GM23338 (cell line): ENCODE results near the gene NDUFS4. TPM values are rescaled to one million over a fixed set of nuclear protein-coding genes. Genes with fewer than 3 reads are reported as not detected.

Experiments used
- ATAC-seq: fragments of 200-7000 bp; cut with Tn5 transposase; 3 replicates; pipeline ENCODE4 v1.9.1; 2020
- DNase-seq: peaks from one replicate; pipeline ENCODE4 v3.0.0-alpha.2; 2015; ENCODE audit warnings: low spot score
- H2AFZ ChIP-seq: fragments of 200-600 bp; sonication (generic); 2 replicates; pipeline ENCODE4 v1.8.0; 2016; ENCODE audit warnings: antibody characterized with exemption, mild to moderate bottlenecking, moderate library complexity
- H3F3A ChIP-seq: fragments of 200-600 bp; sonication (generic); replicated peaks from 2 replicates; pipeline ENCODE4 v1.8.0; 2017; ENCODE audit warnings: antibody characterized with exemption, mixed run types, low read depth
- H3K27ac ChIP-seq: fragments of 200-600 bp; sonication (generic); 2 replicates; pipeline ENCODE4 v1.6.1; 2016; ENCODE audit warnings: low read depth
- H3K27me3 ChIP-seq: fragments of 200-600 bp; sonication (generic); 2 replicates; pipeline ENCODE4 v1.8.0; 2016; ENCODE audit warnings: mild to moderate bottlenecking, mixed run types, moderate library complexity; ENCODE audit not compliant: insufficient read depth
- H3K36me3 ChIP-seq: fragments of 200-600 bp; sonication (generic); 2 replicates; pipeline ENCODE4 v1.8.0; 2016; ENCODE audit warnings: mild to moderate bottlenecking; ENCODE audit not compliant: insufficient read depth
- H3K4me1 ChIP-seq: fragments of 200-600 bp; sonication (generic); 2 replicates; pipeline ENCODE4 v1.8.0; 2016; ENCODE audit warnings: mild to moderate bottlenecking, moderate library complexity; ENCODE audit not compliant: insufficient read depth
- H3K4me2 ChIP-seq: fragments of 200-600 bp; sonication (generic); 2 replicates; pipeline ENCODE4 v1.7.1; 2017; ENCODE audit warnings: mixed run types
- H3K4me3 ChIP-seq: fragments of 200-600 bp; sonication (generic); 2 replicates; pipeline ENCODE4 v1.6.1; 2016; ENCODE audit warnings: mixed run types
- H3K79me2 ChIP-seq: fragments of 200-600 bp; sonication (generic); replicated peaks from 2 replicates; pipeline ENCODE4 v1.8.0; 2017; ENCODE audit warnings: mild to moderate bottlenecking; ENCODE audit not compliant: insufficient read depth
- H3K9me2 ChIP-seq: fragments of 200-600 bp; sonication (generic); 2 replicates; pipeline ENCODE4 v1.8.0; 2017; ENCODE audit not compliant: insufficient read depth
- H4K20me1 ChIP-seq: fragments of 200-600 bp; sonication (generic); replicated peaks from 2 replicates; pipeline ENCODE4 v1.8.0; 2017; ENCODE audit warnings: mild to moderate bottlenecking; ENCODE audit not compliant: insufficient read depth
- H3K27ac Mint-ChIP-seq: 2 replicates; pipeline ENCODE4 v1.8.0; 2020; ENCODE audit warnings: inconsistent platforms, mild to moderate bottlenecking, moderate library complexity, mixed read lengths
- H3K27me3 Mint-ChIP-seq: 3 replicates; pipeline ENCODE4 v1.8.0; 2022; ENCODE audit warnings: low read depth, mild to moderate bottlenecking, moderate library complexity, mixed read lengths, inconsistent platforms; ENCODE audit not compliant: insufficient read depth, poor library complexity
- H3K36me3 Mint-ChIP-seq: 3 replicates; pipeline ENCODE4 v1.8.0; 2021; ENCODE audit warnings: low read depth, mild to moderate bottlenecking, inconsistent platforms, moderate library complexity, mixed read lengths
- H3K4me1 Mint-ChIP-seq: 3 replicates; pipeline ENCODE4 v1.8.0; 2020; ENCODE audit warnings: mild to moderate bottlenecking, inconsistent platforms, mixed read lengths
- H3K4me3 Mint-ChIP-seq: 3 replicates; pipeline ENCODE4 v1.8.0; 2021; ENCODE audit warnings: moderate library complexity, mild to moderate bottlenecking, inconsistent platforms, mixed read lengths
- H3K9me3 Mint-ChIP-seq: 3 replicates; pipeline ENCODE4 v1.8.0; 2020; ENCODE audit warnings: moderate library complexity, mild to moderate bottlenecking, inconsistent platforms, mixed read lengths
- CREB1 ChIP-seq: fragments of 250-450 bp; sonication (Bioruptor Pico); IDR thresholded peaks from 2 replicates; pipeline ENCODE4 v1.5.0; 2020; ENCODE audit warnings: low read depth, mild to moderate bottlenecking, moderate library complexity
- EZH2 ChIP-seq: fragments of 200-600 bp; sonication (generic); IDR thresholded peaks from one replicate; pipeline ENCODE4 v1.8.0; 2017; ENCODE audit warnings: antibody characterized with exemption, mild to moderate bottlenecking, low read depth; ENCODE audit not compliant: unreplicated experiment
- JUNB ChIP-seq: IDR thresholded peaks from one replicate; pipeline ENCODE4 v1.6.1; 2016; ENCODE audit warnings: antibody characterized with exemption; ENCODE audit not compliant: unreplicated experiment
- ZNF114 ChIP-seq: fragments of 250-450 bp; sonication (Bioruptor Pico); IDR thresholded peaks from 2 replicates; pipeline ENCODE4 v1.5.0; 2020; ENCODE audit warnings: mild to moderate bottlenecking, moderate library complexity
- ZNF331 ChIP-seq: fragments of 250-450 bp; sonication (Bioruptor Pico); IDR thresholded peaks from 2 replicates; pipeline ENCODE4 v1.5.0; 2020; ENCODE audit warnings: low read depth, mild to moderate bottlenecking, moderate library complexity
- polyA plus RNA-seq: library from polyadenylated mRNA; unstranded; fragments of >200 nt; fragmentation: Nextera tagmentation; extraction: Ambion mirVana; gene quantifications from 2 replicates; pipeline ENCODE4 v1.2.1, GENCODE V29; 2016
- total RNA-seq: library from RNA; depleted of rRNA; stranded (reverse); fragments of >200 nt; shearing (Covaris generic); gene quantifications from 2 replicates; pipeline ENCODE4 v1.2.3, GENCODE V29; 2014
- TF ChIP-seq, protein P1 (sequence below): fragments of 250-450 bp; sonication (Bioruptor Pico); IDR thresholded peaks from 2 replicates; pipeline ENCODE4 v1.5.0; 2020; ENCODE audit warnings: mild to moderate bottlenecking, moderate library complexity

The NDUFS4 gene
- total and polyA plus RNA-seq, 2 experiments from 2014 or later, result 65.6 to 151 TPM

DNA sequence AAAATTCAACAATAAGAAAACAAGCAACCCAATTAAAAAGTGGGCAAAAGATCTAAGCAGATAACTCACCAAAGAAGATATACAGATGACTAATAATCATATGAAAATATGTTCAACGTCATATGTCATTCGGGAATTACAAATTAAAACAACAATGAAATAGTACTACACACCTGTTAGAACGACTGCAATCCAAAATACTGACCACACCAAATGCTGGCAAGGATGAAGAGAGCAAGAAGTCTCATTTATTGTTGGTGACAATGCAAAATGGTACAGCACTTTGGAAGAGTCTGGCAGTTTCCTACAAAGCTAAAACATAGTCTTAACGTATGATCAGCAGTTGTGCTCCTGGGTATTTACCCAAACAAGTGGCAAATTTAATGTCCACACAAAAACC lies 37.5 kb downstream of the NDUFS4 start (continued):
- TF ChIP-seq, protein P1, sequence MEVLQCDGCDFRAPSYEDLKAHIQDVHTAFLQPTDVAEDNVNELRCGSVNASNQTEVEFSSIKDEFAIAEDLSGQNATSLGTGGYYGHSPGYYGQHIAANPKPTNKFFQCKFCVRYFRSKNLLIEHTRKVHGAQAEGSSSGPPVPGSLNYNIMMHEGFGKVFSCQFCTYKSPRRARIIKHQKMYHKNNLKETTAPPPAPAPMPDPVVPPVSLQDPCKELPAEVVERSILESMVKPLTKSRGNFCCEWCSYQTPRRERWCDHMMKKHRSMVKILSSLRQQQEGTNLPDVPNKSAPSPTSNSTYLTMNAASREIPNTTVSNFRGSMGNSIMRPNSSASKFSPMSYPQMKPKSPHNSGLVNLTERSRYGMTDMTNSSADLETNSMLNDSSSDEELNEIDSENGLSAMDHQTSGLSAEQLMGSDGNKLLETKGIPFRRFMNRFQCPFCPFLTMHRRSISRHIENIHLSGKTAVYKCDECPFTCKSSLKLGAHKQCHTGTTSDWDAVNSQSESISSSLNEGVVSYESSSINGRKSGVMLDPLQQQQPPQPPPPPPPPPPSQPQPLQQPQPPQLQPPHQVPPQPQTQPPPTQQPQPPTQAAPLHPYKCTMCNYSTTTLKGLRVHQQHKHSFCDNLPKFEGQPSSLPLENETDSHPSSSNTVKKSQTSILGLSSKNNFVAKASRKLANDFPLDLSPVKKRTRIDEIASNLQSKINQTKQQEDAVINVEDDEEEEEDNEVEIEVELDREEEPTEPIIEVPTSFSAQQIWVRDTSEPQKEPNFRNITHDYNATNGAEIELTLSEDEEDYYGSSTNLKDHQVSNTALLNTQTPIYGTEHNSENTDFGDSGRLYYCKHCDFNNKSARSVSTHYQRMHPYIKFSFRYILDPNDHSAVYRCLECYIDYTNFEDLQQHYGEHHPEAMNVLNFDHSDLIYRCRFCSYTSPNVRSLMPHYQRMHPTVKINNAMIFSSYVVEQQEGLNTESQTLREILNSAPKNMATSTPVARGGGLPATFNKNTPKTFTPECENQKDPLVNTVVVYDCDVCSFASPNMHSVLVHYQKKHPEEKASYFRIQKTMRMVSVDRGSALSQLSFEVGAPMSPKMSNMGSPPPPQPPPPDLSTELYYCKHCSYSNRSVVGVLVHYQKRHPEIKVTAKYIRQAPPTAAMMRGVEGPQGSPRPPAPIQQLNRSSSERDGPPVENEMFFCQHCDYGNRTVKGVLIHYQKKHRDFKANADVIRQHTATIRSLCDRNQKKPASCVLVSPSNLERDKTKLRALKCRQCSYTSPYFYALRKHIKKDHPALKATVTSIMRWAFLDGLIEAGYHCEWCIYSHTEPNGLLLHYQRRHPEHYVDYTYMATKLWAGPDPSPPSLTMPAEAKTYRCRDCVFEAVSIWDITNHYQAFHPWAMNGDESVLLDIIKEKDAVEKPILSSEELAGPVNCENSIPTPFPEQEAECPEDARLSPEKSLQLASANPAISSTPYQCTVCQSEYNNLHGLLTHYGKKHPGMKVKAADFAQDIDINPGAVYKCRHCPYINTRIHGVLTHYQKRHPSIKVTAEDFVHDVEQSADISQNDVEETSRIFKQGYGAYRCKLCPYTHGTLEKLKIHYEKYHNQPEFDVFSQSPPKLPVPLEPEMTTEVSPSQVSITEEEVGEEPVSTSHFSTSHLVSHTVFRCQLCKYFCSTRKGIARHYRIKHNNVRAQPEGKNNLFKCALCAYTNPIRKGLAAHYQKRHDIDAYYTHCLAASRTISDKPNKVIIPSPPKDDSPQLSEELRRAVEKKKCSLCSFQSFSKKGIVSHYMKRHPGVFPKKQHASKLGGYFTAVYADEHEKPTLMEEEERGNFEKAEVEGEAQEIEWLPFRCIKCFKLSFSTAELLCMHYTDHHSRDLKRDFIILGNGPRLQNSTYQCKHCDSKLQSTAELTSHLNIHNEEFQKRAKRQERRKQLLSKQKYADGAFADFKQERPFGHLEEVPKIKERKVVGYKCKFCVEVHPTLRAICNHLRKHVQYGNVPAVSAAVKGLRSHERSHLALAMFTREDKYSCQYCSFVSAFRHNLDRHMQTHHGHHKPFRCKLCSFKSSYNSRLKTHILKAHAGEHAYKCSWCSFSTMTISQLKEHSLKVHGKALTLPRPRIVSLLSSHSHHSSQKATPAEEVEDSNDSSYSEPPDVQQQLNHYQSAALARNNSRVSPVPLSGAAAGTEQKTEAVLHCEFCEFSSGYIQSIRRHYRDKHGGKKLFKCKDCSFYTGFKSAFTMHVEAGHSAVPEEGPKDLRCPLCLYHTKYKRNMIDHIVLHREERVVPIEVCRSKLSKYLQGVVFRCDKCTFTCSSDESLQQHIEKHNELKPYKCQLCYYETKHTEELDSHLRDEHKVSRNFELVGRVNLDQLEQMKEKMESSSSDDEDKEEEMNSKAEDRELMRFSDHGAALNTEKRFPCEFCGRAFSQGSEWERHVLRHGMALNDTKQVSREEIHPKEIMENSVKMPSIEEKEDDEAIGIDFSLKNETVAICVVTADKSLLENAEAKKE, result no peak
- TF ChIP-seq EZH2 (no peak), JUNB (no peak), ZNF114 (no peak)

DNA sequence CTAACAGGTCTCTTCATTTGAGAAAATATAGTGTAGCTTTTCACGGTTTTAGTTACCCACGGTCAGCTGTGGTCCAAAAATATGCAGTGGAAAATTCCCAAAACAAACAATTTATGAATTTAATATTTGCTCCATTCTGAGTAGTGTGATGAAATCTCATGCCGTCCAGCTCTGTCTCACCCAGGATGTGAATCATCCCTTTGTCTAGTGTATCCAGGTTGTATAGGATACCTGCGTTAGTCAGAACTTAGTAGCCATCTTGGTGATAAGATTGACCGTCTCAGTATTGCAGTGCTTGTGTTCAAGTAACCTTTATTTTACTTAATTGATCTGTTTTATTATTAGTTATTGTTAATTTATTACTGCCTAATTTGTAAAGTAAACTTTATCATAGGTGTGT lies 41.1 kb downstream of the NDUFS4 start:
- Histone ChIP-seq H3K27ac (no peak overlapping the region), H3K4me1 (no peaks in the 10 kb centered on the region), H3K79me2 (peaks cover 31% of the 10 kb centered on the region), H4K20me1 (no peaks in the 10 kb centered on the region), H3K4me2 (no peak overlapping the region), H3K27me3 (no peaks in the 10 kb centered on the region), H2AFZ (no peak overlapping the region), H3K36me3 (no peaks in the 10 kb centered on the region), H3F3A (no peaks in the 10 kb centered on the region), H3K4me3 (no peak overlapping the region), H3K9me2 (no peaks in the 10 kb centered on the region)
- DNase-seq, result no peak
- Mint-ChIP-seq H3K27me3 (no peaks in the 10 kb centered on the region), H3K4me1 (peaks cover 3% of the 10 kb centered on the region; the same call in 2 of the 3 replicates), H3K9me3 (peaks cover 6% of the 10 kb centered on the region; the same call in 2 of the 3 replicates), H3K27ac (no peak overlapping the region), H3K36me3 (peaks cover 30% of the 10 kb centered on the region), H3K4me3 (no peak overlapping the region)
- TF ChIP-seq EZH2 (no peak), ZNF331 (CRISPR knock-in tag) (no peak), CREB1 (CRISPR knock-in tag) (no peak)
- ATAC-seq, result no peak
